Heart left ventricle (tissue), 13 donors: ENCODE measurements around the gene ABCA7.

Experiments
- POLR2A ChIP-seq, 2 donors: fragments of 450-650 bp; IDR thresholded peaks; one replicate each; pipeline ENCODE4 v1.6.1; 2017; ENCODE audit warnings: antibody characterized with exemption in 2 of 2, mild to moderate bottlenecking in 2 of 2, moderate library complexity in 2 of 2
- TF ChIP-seq, protein P1 (sequence below), 12 donors: fragments of 200-600 bp; sonication (generic) in 4 of 12; IDR thresholded peaks; one replicate each; pipeline versions ENCODE4 v1.5.0 to v1.8.0; 2018 to 2022; ENCODE audit warnings: antibody characterized with exemption in 12 of 12, mild to moderate bottlenecking in 5 of 12
- donor health status: ischemic (EF 13 %, LVEDD 7.1; RV severe dilation, severe dysfunction).
- donor health status: DM: no; HTN: yes; CAD: no.
- donor health status: DM: no; HTN: no; CAD: no.
- donor health status: ischemic (EF 25% LVEDD 6.9; RV normal size, moderate dysfunction).
- donor health status: ischemic (EF 25% LVEDD 5.7; RV mildly dilated, moderate dysfunction).
- donor health status: ischemic (EF 35%, LVEDD 5.7; RV mildly dilated, moderate dysfunction).
- donor health status: nonischemic (EF 11% LVEDD 7.7; RV severe dilation, severe dysfunction).
- donor health status: DM: yes; HTN: yes; CAD: no.
- donor health status: PGD.
- donor health status: ischemic (EF 29% LVEDD 5.4; RV normal size, mild dysfunction).
- donor health status: nonischemic (EF 23%, LVEDD 6.1; RV moderate dilation, normal function).

DNA sequence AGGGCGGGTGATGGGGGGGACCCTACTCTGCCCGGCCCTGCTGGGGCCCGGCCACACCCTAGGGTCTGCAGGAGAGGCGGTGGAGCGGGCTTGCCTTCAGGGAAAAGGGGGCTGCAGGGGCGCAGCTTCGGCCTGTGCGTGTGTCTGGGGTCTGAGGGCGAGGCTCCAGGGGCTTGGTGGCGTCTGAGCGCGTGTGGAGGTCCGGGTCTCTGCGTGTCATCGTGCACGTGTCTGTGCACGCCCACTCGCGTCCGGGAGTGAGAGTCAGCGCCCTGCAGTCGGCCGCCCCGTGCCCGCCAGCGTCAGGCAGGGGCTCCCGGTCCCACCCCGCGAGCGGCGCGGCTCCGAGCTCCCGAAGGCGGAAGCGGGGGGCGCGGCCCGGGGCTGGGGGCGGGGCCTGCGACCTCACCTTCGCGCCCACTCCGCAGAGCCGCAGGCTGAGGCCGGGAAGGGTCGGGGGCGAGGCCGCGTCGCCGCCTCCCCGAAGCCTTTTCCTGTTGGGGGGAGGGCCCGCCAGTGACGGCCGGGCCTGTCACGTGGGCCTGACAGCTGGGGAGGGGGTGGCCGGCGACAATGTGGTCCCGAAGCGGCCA lies 26.9 kb downstream of the ABCA7 start, which contains the start of gene ARHGAP45:
- TF ChIP-seq, protein P1, sequence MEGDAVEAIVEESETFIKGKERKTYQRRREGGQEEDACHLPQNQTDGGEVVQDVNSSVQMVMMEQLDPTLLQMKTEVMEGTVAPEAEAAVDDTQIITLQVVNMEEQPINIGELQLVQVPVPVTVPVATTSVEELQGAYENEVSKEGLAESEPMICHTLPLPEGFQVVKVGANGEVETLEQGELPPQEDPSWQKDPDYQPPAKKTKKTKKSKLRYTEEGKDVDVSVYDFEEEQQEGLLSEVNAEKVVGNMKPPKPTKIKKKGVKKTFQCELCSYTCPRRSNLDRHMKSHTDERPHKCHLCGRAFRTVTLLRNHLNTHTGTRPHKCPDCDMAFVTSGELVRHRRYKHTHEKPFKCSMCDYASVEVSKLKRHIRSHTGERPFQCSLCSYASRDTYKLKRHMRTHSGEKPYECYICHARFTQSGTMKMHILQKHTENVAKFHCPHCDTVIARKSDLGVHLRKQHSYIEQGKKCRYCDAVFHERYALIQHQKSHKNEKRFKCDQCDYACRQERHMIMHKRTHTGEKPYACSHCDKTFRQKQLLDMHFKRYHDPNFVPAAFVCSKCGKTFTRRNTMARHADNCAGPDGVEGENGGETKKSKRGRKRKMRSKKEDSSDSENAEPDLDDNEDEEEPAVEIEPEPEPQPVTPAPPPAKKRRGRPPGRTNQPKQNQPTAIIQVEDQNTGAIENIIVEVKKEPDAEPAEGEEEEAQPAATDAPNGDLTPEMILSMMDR (IDR thresholded peaks at IDR 0.05), result no peak
- no peak for TF ChIP-seq POLR2A (IDR thresholded peaks at IDR 0.05)
